GM12878 (cell line): ENCODE results near the gene ZNF512. TPM values are rescaled to one million over a fixed set of nuclear protein-coding genes. Genes with fewer than 3 reads are reported as not detected.

ENCODE experiments used
- ATAC-seq: fragments of 200-7000 bp; cut with Tn5 transposase; 3 replicates; pipeline ENCODE4 v1.9.1; 2020; ENCODE audit warnings: mild to moderate bottlenecking, moderate library complexity
- BruUV-seq: library from RNA; stranded (reverse); fragments of 400-500 nt; replicated peaks from 2 replicates; lab custom pipeline; 2021; lab: Mats Ljungman, UMichigan
- CTCF ChIA-PET: fragments of 300-600 bp; sonication (Branson Sonifier 250); formaldehyde crosslinking; extraction: SDS; loops from one replicate; lab custom pipeline; 2021; ENCODE audit warnings: inconsistent platforms; lab: Yijun Ruan, JAX
- POLR2A ChIA-PET: fragments of 350-600 bp; formaldehyde crosslinking; extraction: SDS; loops from one replicate; lab custom pipeline; 2021; ENCODE audit warnings: inconsistent platforms; lab: Charles Lee
- RAD21 ChIA-PET: fragments of 300-600 bp; sonication (Branson Sonifier 250); formaldehyde crosslinking; loops from one replicate; lab custom pipeline; 2023; ENCODE audit warnings: antibody characterized with exemption; ENCODE audit not compliant: unreplicated experiment; lab: Charles Lee
- SMC1A ChIA-PET: fragments of 300-600 bp; sonication (Branson Sonifier 250); formaldehyde crosslinking; loops from one replicate; lab custom pipeline; 2023; ENCODE audit not compliant: unreplicated experiment, uncharacterized antibody; lab: Charles Lee
- DNase-seq: peaks from one replicate; pipeline ENCODE4 v3.0.0-alpha.2; 2011; ENCODE audit warnings: low read depth, low spot score
- FAIRE-seq: peaks from 3 replicates; lab custom pipeline; 2011; peaks lifted over from hg19 to GRCh38; lab: Jason Lieb, UNC
- H2AFZ ChIP-seq: 2 replicates; pipeline ENCODE4 v1.6.0; 2011; ENCODE audit warnings: low read depth, low read length, control low read depth; ENCODE audit not compliant: control insufficient read depth
- H3K27ac ChIP-seq: 2 replicates; pipeline ENCODE4 v1.5.1; 2011; ENCODE audit warnings: control low read depth; ENCODE audit not compliant: control insufficient read depth, insufficient read depth
- H3K27me3 ChIP-seq, 2 experiments: replicated peaks in 1 of 2; 2 replicates each; pipeline versions ENCODE4 v1.6.0 to v1.6.1; 2011; ENCODE audit warnings: low read length in 1 of 2; ENCODE audit not compliant: control insufficient read depth in 2 of 2, insufficient read depth in 2 of 2
- H3K36me3 ChIP-seq, 2 experiments: 2 replicates each; pipeline ENCODE4 v1.5.1; 2011; ENCODE audit warnings: low read length in 1 of 2; ENCODE audit not compliant: control insufficient read depth in 2 of 2, insufficient read depth in 2 of 2
- H3K4me1 ChIP-seq: 2 replicates; pipeline ENCODE4 v1.6.1; 2011; ENCODE audit warnings: mild to moderate bottlenecking, low read length, moderate library complexity, mixed read lengths; ENCODE audit not compliant: control insufficient read depth, insufficient read depth
- H3K4me2 ChIP-seq: 2 replicates; pipeline ENCODE4 v1.6.0; 2011; ENCODE audit warnings: control low read depth; ENCODE audit not compliant: control insufficient read depth, insufficient read depth
- H3K4me3 ChIP-seq: fragments of 200-600 bp; sonication (generic); 2 replicates; pipeline ENCODE4 v1.5.1; 2016
- H3K79me2 ChIP-seq: 2 replicates; pipeline ENCODE4 v1.6.0; 2011; ENCODE audit warnings: low read length; ENCODE audit not compliant: control insufficient read depth, insufficient read depth
- H3K9ac ChIP-seq: 2 replicates; pipeline ENCODE4 v1.8.0; 2011; ENCODE audit warnings: low read length, control low read depth, mixed read lengths; ENCODE audit not compliant: control insufficient read depth, insufficient read depth
- H3K9me3 ChIP-seq: replicated peaks from 3 replicates; pipeline ENCODE4 v1.5.1; 2011; ENCODE audit warnings: mild to moderate bottlenecking, low read length; ENCODE audit not compliant: control insufficient read depth, insufficient read depth
- H4K20me1 ChIP-seq: 2 replicates; pipeline ENCODE4 v1.6.0; 2011; ENCODE audit not compliant: control insufficient read depth, insufficient read depth
- CEBPB ChIP-seq, 2 experiments: fragments of 150-350 bp in 1 of 2; IDR thresholded peaks; 2 replicates each; pipeline ENCODE4 v1.6.1; 2012 to 2014; ENCODE audit warnings: low read depth in 2 of 2, low read length in 2 of 2, borderline replicate concordance in 1 of 2, inconsistent platforms in 1 of 2
- MLLT1 ChIP-seq: fragments of 450-650 bp; IDR thresholded peaks from 2 replicates; pipeline ENCODE4 v1.6.1; 2016; ENCODE audit warnings: mild to moderate bottlenecking
- NRF1 ChIP-seq: conservative IDR thresholded peaks from 2 replicates; pipeline ENCODE4 v1.6.1; 2011; ENCODE audit warnings: mild to moderate bottlenecking, low read depth, low read length, improper control_type of control experiment
- POLR2AphosphoS5 ChIP-seq: IDR thresholded peaks from 2 replicates; pipeline ENCODE4 v1.6.1; 2011; ENCODE audit warnings: mild to moderate bottlenecking, low read length, inconsistent platforms
- SP1 ChIP-seq: IDR thresholded peaks from one replicate; pipeline ENCODE4 v1.6.1; 2011; ENCODE audit warnings: low read depth, low read length
- WGBS: methylation state at CpG from one replicate; pipeline ENCODE4 v1.1.6; 2016; ENCODE audit warnings: low lambda C conversion rate; ENCODE audit not compliant: insufficient replicate concordance, insufficient coverage; ENCODE audit errors: missing lambda C conversion rate; 5-methylcytosine and 5-hydroxymethylcytosine counted together
- in situ Hi-C: fragments of 300-500 bp; cut with MboI; formaldehyde crosslinking; loops from 9 replicates; pipeline ENCODE4 v1.14.3; 2018; ENCODE audit warnings: mixed read lengths
- intact Hi-C: fragments of 100-400 bp; cut with micrococcal nuclease; formaldehyde crosslinking; loops from one replicate; pipeline ENCODE4 v1.14.2; 2022; ENCODE audit not compliant: unreplicated experiment
- polyA plus RNA-seq, 11 experiments: library from polyadenylated mRNA; depleted of rRNA in 4 of 11; unstranded in 6 of 11; stranded (reverse) in 5 of 11; fragments of >200 nt; fragmentation: Nextera tagmentation in 4 of 11; fragmentation: Illumina TruSeq in 1 of 11; extraction: Ambion mirVana in 4 of 11; extraction: Trizol in 1 of 11; gene quantifications; 1 replicate in 1 of 11; 2 replicates in 10 of 11; pipeline versions ENCODE4 v1.2.1 to v1.2.3, GENCODE V29; 2011 to 2016; ENCODE audit warnings: inconsistent platforms in 2 of 11, missing spikeins in 2 of 11, low read depth in 1 of 11
- total RNA-seq, 4 experiments: library from RNA; depleted of rRNA in 3 of 4; stranded (reverse); fragments of >200 nt in 3 of 4; fragmentation: Illumina TruSeq in 1 of 4; extraction: Trizol in 1 of 4; gene quantifications; 2 replicates each; pipeline versions ENCODE4 v1.2.1 to v1.2.3, GENCODE V29; 2013 to 2021
- TF ChIP-seq, protein P1 (sequence below): fragments of 450-650 bp; IDR thresholded peaks from 2 replicates; pipeline ENCODE4 v1.6.1; 2017; ENCODE audit warnings: low read depth, mild to moderate bottlenecking, moderate library complexity

The ZNF512 gene
- total and polyA plus RNA-seq, 10 of the 15 experiments (the other 5 are each of a cell fraction or from before 2014, with no cell fraction given) = 14.1 to 61.9 (median 31.2) TPM

DNA sequence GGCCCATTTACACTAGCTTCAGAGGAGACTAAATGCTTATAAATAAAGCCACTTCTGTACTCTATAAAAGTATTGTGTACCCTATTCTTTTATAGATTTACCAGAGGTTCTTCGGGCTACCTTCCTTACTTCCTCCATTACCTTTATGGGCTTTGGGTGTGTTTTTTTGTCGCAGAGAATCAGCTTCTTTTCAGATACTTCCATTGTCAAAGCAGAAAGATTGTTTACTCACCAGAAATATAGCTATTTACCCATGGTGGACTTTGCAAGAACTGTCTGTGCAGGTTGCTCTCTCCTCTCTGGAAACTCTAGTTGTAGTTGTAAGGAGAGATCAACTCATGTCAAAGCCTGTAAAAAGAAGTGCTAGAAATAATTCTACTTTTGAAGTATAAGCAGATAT, 31.1 kb downstream of the ZNF512 start:
- peaks cover 7 to 45% of the 10 kb centered on the region in 2 experiments; a peak in 3 of 4 replicates for H3K36me3 ChIP-seq

More for the DNA sequence above, 31.1 kb downstream of the ZNF512 start:
- in situ Hi-C loops = no loop called here
- Histone ChIP-seq H3K4me2 (no peak overlapping the region), H4K20me1 (no peaks in the 10 kb centered on the region), H3K9me3 (no peaks in the 10 kb centered on the region), H3K27me3 (no peaks in the 10 kb centered on the region), H3K27ac (no peak overlapping the region), H3K4me1 (no peaks in the 10 kb centered on the region), H3K4me3 (no peak overlapping the region), H3K9ac (no peak overlapping the region), H2AFZ (no peak overlapping the region), H3K79me2 (no peaks in the 10 kb centered on the region)
- ChIA-PET CTCF (interaction anchor here (0.6 to 1.6 kb wide), 4 partner anchors 50 to 311 kb away, joined by 3 to 6 read pairs (median 3); partner anchors contain the start of gene SLC4A1AP), RAD21 (no interaction called here), SMC1A (interaction anchor here (0.6 to 1.1 kb wide), 3 partner anchors 13 to 1663 kb away, joined by 3 to 5 read pairs (median 3); no protein-coding TSS in a partner anchor), POLR2A (interaction anchor here (0.8 kb wide), 1 partner anchor 16 kb away, joined by 3 read pairs; no protein-coding TSS in a partner anchor)
- no TSS peak for BruUV-seq
- DNase-seq = no peak
- TF ChIP-seq NRF1 = no peak
- TF ChIP-seq POLR2AphosphoS5 = no peak
- TF ChIP-seq MLLT1 = no peak
- no peak for TF ChIP-seq CEBPB (IDR thresholded peaks at IDR 0.05; ENCODE audit: borderline replicate concordance in 1 of 2, low read depth in 2 of 2, low read length in 2 of 2)
- TF ChIP-seq SP1 = no peak
- TF ChIP-seq, protein P1, sequence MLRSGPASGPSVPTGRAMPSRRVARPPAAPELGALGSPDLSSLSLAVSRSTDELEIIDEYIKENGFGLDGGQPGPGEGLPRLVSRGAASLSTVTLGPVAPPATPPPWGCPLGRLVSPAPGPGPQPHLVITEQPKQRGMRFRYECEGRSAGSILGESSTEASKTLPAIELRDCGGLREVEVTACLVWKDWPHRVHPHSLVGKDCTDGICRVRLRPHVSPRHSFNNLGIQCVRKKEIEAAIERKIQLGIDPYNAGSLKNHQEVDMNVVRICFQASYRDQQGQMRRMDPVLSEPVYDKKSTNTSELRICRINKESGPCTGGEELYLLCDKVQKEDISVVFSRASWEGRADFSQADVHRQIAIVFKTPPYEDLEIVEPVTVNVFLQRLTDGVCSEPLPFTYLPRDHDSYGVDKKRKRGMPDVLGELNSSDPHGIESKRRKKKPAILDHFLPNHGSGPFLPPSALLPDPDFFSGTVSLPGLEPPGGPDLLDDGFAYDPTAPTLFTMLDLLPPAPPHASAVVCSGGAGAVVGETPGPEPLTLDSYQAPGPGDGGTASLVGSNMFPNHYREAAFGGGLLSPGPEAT = no peak
- intact Hi-C loops = no loop called here
- WGBS = 100% methylated on average over 2 of the region's 2 CpGs
- no peak for FAIRE-seq
- ATAC-seq = no peak
